NCI-H460 (cell line): ENCODE results near the gene MTRFR. TPM values are rescaled to one million over a fixed set of nuclear protein-coding genes. Genes with fewer than 3 reads are reported as not detected.
"Not testable (repeated sequence)": the region's sequence is repeated elsewhere in the genome, so short reads cannot be mapped to it uniquely, and the experiment has no call there.

Experiments
- DNase-seq: peaks from one replicate; pipeline ENCODE4 v3.0.0-alpha.2; 2016; ENCODE audit warnings: low read depth; ENCODE audit errors: extremely low read depth
- polyA plus RNA-seq: library from polyadenylated mRNA; depleted of rRNA; stranded (reverse); fragments of >200 nt; gene quantifications from 2 replicates; pipeline ENCODE4 v1.2.3, GENCODE V29; 2014; cell fraction: nucleus; rRNA removed
- total RNA-seq: library from RNA; depleted of rRNA; stranded (reverse); fragments of >200 nt; shearing (Covaris generic); gene quantifications from 2 replicates; pipeline ENCODE4 v1.2.3, GENCODE V29; 2014; rRNA removed

The MTRFR gene
- 14.3 and 18.8 TPM in 2 replicates for total RNA-seq
- polyA plus RNA-seq = 7.8 and 15.3 TPM in 2 replicates

DNA sequence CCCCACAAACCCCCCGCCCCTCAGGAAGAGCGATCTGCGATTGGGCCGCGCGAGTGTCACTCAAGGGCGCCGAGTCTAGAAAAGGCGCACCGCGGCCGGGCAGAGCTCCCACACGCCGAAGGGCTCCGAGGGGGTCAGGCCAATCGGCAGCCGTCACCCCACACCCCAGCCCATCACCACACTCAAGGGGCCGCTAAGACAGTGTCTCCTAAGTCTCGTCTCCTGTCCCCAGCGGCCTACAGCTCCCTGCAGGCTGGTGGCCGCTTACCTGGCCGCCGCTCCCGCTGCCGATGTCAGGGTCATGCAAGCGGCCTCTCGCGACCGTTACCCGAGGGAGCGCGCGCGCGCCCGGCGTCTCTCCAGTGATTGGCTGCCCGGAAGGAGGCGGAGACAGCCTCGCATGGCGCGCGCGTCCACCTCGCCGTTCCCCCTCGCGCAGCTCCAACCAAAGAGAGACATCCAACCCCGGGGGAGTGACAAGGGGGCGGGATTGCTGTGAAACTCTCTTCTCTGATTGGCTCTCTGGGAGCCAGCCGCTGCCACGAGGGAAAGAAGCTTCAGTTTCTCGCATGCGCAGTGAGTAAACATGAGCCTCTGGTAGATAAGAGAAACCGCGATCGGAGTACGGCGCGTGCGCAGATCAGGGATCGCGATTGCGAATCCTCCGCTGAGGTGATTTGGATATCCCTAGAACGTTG lies at the start of gene MTRFR, which contains the start of gene MPHOSPH9:
MTRFR (plus strand) TSS at position 630 of the 698 bp plus-strand sequence. CDS start 20,239 bp downstream, outside the sequence.
MPHOSPH9 (minus strand) TSS at position 335 of the 698 bp plus-strand sequence. CDS start 2,777 bp downstream, outside the sequence.
- peak; percentile 100 for DNase-seq

DNA sequence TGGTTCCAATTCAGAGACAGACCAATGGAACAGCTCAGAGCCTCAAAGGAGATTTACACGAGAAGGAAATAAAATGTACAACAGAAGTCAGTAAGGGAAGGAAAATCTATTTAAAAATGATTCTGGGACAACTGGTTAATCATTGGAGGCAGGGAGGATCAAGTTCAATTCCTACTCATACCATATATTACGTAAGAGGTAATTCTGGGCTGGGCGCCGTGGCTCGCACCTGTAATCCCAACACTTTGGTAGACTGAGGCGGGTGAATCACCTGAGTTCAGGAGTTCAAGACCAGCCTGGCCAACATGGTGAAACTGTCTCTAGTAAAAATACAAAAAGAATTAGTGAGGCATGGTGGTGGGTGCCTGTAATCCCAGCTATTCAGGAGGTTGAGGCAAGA lies 45.6 kb upstream of the MTRFR start:
- no peak for DNase-seq

DNA sequence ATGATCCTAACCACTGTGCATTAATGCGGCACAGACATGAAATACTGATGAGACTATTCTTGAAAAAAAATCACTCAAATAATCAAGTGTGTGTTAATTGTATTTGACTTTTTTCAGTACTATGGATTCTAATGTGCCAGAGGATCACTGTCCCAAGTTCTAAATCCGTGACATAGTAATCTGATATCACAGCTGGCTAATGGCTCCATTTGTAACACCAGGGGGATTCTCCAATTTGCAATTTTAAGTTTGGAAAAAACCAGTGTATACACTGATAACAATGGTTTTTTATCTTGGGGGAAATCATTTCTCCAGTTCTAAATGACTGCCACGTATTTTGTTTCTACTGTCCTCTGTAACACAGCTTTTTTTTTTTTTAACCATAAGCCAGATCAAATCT lies 33.3 kb upstream of the MTRFR start:
- DNase-seq = no peak

DNA sequence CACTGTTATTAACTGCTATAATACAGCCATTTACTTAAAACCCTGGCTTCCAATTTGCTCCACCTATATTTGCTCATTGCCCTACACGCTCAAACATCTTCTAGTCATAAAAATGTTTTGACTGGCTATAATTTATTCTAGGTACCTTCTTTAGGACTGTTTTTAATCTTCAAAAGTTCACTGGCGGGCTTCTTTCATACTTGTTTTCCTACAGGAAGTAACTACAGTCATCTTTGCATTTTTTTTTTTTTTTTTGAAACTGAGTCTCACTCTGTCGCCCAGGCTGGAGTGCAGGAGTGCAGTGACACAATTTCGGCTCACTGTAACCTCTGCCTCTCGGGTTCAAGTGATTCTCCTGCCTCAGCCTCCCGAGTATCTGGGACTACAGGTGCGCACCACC lies 32.8 kb upstream of the MTRFR start:
- DNase-seq = no peak

DNA sequence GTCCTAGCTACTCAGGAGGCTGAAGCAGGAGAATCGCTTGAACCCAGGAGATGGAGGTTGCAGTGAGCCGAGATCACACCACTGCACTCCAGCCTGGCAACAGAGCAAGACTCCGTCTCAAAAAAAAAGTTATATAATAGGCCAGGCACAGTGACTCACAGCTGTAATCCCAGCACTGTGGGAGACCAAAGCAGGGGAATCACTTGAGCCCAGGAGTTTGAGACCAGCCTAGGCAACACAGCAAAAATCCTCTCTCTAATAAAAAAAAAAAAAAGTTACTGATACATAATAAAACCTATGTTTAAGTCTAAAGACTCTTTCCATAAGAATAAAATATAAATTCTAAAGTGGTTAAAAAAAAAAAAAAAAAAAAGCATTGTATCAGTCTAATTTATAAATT lies 26.4 kb upstream of the MTRFR start:
- DNase-seq = not testable (repeated sequence)

DNA sequence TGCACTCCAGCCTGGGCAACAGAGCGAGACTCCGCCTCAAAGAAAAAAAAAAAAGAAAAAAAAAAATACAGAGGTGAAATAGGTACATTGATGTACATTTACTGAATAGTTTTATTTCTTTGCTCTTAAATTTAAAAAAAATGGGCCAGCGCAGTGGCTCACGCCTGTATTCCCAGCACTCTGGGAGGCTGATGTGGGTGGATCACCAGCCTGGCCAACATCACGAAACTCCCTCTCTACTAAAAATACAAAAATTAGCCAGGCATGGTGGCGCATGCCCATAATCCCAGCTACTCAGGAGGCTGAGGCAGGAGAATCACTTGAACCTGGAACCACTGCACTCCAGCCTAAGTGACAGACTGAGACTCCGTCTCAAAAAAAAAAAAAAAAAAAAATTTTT lies 25.4 kb upstream of the MTRFR start:
- not testable (repeated sequence) for DNase-seq

DNA sequence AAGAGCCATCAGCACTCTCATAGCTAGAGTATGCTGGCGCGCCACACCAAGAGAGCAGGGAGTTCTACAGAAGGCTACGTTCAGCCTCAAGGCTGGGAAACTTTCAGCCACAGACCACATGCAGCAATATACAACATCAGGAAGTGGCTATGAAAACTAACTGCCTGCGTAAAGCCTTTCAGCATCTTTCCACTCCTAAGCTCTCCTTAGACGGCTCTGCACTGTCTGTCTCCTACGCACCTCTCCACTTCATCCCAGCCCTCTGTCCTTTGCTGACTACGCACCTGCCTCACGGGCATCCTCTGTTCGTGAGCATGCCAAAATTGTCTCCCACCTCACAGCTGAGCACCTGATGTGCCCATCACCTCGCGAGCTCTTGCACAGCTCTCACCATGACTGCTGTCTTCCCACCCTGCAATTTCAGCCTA lies 10.0 kb upstream of the MTRFR start:
- no peak for DNase-seq

DNA sequence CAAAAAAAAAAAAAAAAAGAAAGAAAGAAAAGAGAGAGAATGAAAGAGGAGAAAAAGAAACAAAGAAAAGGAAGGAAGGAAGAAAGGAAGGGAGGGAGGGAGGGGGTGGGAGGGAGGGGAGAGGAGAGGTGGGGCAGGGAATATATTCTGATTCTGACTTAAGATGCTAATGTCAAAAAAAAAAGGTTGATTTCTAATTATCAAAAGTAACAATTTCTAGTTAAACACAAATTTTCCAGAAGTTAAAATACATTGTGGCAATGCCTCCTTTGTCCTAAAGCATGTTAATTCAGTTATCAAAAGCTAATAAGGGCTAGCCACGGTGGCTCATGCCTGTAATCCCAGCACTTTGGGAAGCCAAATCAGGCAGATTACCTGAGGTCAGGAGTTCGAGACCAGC lies 7.8 kb upstream of the MTRFR start:
- no peak for DNase-seq

DNA sequence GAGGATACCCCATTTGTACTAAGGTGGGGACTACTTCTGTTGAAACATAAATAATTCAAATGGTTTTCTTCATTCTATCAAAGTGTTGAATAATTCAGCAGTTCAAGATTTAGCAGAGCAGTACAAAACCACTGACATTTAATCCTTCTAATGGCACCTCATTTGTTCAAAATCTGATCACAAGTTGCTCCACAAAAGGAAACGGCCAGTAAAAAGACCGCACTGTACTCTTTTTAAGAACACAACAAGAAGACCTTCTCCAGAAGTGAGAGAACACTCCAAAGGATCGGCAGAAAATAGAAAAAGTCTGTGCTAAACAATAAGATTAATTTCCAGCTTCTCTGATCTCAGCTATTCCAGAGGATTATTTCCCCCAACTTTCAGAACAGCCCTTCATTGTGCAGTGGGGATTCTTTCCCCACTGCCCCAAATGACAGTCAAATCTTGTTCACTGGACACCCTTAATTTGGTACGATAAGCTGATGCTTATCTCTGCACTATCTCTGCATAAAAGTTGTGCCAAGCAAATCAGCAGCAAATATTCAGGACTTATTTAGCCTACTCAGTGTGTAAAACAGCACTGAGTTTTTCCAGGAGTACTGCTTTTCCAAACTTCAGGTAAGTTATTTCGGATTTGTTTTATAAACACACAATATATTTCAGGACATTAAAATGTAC lies 5.5 kb upstream of the MTRFR start:
- no peak for DNase-seq

DNA sequence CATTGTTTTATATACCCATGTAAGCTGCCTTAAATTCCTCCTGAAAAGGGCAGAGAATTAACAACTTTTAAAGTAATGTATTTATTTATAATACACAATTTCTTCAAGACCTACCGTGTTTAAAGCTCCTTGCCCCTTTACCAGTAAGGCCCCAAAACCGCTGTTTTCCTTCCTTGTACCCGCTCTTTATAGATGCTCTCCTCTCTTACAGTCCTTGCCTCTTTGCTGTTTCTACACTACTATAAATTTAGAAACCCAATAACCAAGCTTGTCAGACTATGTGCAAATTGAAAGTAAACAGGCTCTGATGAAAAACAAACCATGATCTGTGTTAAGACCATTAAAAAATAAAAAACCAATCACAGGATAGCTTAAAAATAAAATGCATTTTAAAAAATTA lies 4.2 kb upstream of the MTRFR start:
- no peak for DNase-seq

DNA sequence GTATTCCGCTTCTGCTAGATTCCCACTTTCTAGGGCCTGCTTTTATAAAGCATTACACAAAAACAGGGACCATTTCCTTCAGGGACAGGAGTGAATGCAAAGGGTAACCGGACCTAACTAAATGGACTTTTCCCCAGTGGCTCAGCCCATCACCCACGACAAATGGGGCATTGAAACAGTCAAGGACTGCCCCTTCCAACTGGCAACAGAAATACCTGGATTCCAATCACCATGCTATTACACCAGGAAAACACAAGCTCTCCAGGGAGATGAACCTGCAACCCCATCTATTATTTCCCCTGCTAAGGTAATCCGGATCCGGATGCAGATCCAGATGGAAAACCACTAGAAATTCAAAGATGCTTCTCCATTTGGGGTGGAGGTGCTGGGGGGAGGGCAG lies 1.3 kb upstream of the MTRFR start:
- no peak for DNase-seq

DNA sequence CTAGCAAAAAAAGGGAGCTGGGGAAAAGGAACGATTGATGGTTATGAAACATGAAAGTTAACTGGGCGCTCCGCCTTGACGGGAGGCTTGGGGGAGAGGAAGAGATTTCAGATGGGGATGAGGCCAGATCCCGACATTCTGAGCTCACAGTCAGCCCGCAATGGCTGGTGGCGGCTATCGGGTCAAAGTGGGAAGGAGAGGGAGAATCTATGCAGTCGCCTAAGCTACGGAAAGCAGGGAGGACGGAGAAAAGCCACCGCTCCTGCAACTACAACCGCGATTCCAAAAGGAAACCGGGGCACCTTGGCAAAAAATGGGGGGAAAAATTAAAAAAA lies 797 bp upstream of the MTRFR start:
- no peak for DNase-seq

DNA sequence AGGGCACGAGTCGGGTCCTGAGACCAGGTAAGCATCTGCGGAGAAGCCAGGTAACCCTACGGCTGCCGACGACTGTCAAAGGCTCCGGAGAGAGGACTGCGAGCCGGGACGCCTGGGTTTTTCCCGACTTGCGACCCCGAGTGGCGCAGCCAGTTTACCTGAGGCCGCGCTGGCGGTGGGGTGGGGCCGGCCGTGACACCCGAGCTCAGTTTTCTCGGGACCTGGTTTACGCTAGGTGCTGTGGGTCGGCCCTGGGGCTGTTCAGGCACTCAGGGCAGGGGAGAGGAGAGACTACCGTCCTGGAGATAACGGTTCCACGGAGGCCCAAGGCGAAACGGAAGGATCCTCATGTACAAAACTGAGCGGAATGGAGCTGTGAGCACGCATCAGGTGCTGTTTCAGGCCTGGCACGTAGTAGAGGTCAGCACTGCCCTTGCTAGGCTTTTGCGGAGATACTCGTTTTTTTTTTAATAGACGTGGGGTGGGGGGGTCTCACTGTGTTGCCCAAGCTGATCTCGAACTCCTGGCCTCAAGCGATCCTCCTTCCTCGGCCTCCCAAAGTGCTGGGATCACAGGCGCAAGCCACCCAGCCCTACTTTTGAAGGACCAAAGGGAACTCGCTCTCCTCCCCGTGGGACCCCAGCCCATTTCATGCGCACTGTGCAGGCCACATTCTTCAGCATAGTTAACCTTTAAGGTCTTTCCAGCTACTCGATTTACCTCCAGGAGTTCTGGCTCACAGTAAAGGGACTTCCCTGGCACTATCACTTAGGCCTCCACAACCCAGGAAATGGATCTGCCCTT lies 471 bp downstream of the MTRFR start:
- DNase-seq = no peak

DNA sequence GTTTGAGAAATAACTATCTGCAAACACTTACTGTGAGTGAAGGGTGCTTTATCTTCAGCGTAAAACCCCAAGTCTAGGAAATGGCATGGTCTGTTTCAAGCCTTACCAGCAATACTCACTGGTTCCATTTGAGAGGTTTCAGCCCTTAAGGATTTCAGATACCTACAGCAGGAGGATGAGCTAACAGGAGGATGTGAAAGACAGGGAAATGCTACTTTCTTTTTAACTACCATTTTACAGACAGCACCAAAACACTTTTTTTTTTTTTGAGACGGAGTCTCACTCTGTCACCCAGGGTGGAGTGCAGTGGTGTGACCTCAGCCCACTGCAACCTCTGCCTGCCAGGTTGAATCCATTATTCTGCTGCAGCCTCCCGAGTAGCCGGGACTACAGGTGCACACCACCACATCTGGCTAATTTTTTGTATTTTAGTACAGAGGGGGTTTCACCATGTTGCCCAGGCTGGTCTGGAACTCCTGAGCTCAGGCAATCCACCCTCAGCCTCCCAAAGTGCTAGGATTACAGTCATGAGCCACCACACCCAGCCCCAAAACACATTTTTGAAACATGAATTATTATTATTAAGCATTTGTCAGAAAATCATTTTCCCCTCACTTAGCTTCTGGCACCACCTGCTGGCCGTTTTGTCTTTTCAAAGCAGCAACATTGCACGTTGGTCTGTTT lies 4.6 kb downstream of the MTRFR start:
- DNase-seq = peak; percentile 47

DNA sequence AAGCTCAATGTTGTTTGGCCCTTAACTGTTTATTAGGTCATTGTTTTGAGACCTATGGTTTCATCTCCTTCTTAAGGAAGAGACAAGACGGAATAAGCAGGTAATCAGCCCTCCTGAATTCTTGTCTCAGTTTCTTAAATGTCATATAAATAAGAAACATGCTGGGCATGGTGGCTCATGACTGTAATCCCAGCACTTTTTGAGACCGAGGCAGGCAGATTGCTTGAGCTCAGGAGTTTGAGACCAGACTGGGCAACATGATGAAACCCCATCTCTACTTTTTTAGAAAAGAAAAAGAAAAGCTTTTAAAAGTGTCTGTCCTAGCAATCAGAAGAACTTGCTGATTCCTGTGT lies 5.1 kb downstream of the MTRFR start:
- DNase-seq = no peak

DNA sequence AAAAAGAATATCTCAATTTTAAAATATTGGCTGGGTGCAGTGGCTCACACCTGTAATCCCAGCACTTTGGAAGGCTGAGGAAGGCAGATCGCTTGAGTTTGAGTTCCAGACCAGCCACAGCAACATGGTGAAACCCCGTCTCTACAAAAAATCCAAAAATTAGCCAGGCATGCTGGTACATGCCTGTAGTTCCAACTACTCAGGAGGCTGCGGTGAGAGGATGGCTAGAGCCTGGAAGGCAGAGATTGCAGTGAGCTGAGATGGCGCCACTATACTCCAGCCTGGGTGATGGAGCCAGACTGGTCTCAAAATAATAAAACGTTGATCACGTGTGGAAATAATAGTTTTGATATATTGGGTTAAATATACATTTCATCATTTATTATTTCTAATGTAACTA lies 5.7 kb downstream of the MTRFR start:
- no peak for DNase-seq

DNA sequence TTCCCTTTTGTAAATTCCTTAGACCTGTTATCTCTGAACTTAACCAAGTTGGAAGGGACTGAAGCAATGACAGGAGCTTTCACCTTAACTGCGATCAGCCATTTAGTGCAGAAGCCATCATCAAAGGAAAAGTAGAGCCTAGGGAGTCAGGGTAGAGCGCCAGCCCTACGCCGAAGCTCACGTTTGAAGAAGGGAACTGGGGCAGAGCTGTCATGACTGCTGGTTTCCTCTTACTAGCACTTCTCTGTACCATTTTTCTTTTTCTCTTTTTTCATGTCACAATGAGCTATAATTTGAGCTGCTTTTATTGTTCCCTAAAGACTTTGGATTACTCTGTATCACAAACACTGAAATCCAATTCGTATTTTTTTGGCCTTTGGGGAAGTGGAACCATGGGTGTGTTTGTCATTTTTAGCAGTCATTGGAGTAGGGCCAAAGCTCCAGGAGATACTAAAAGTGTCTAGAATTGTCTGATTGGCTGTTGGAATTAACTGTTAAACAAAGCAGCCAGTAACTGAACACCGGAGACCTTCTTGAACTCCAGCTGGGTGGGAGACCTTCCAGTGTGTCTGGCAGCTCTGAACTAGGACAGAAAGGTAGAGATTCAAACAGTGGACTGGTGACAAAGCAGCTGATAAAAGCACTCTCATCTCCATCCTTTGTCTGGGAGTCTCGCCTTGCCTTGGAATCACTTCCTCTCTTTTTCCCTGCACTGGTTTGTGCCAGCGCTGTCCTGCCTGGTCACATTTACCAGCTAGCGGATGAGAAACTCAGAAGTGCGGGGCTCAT lies 9.1 kb downstream of the MTRFR start:
- no peak for DNase-seq

DNA sequence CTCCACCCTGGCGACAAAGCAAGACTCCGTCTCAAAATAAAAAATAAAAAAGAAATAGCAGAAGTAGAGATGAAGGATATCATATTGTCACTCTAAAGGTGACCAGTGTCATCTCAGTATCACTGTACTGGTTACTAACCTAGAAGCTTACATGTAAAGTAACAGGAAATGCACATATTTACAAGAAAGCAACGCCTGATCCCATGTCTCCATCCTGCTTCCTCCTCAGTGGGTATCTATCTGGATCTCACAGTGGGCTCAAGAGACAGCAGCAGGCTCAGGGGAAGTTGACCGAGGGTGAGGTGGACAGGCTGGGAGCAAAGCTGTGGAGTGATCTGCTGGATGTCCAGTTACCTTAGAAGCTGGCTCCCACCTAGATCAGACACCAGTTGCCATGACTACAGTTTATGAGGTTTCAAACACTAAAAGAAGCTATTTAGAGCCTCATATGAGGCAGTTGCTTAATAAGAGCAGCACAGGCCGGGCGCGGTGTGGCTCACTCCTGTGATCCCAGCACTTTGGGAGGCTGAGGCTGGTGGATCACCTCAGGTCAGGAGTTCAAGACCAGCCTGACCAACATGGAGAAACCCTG lies 10.5 kb downstream of the MTRFR start:
- DNase-seq = no peak

DNA sequence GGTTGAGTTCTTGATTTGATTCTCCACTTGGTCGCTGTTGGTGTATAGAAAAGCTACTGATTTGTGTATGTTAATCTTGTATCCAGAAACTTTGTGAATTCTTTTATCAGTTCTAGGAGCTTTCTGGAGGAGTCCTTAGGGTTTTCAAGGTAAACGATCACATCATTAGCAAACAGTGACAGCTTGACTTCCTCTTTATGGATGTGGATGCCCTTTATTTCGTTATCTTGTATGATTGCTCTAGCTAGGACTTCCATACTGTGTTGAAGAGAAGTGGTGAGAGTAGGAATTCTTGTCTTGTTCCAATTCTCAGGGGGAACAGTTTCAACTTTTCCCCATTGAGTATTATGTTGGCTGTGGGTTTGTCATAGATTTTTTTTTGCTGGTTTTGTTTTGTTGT lies 12.4 kb downstream of the MTRFR start:
- no peak for DNase-seq

DNA sequence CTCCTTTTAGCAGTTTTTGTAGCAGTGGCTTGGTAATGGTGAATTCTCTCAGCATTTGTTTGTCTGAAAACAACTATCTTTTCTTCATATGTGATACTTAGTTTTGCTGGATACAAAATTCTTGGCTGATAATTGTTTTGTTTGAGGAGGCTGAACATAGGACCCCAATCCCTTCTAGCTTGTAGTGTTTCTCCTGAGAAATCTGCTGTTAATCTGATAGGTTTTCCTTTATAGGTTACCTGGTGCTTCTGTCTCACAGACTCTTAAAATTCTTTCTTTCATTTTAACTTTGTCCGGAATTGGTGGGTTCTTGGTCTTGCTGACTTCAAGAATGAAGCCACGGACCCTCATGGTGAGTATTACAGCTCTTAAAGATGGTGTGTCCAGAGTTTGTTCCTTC lies 14.9 kb downstream of the MTRFR start:
- not testable (repeated sequence) for DNase-seq
